Brain microvascular endothelial cell (primary cell): ENCODE data around the gene SORBS1.

Experiments used
- DNase-seq: peaks from one replicate; pipeline ENCODE4 v3.0.0-alpha.2; 2020
- H3K27ac ChIP-seq: fragments of 250-450 bp; sonication (Bioruptor Pico); 2 replicates; pipeline ENCODE4 v1.5.1; 2020; ENCODE audit warnings: mild to moderate bottlenecking, moderate library complexity
- H3K27me3 ChIP-seq: fragments of 250-450 bp; sonication (Bioruptor Pico); replicated peaks from 2 replicates; pipeline ENCODE4 v1.5.1; 2020; ENCODE audit warnings: mild to moderate bottlenecking
- H3K36me3 ChIP-seq: fragments of 250-450 bp; sonication (Bioruptor Pico); replicated peaks from 2 replicates; pipeline ENCODE4 v1.5.1; 2020; ENCODE audit warnings: mild to moderate bottlenecking
- H3K4me3 ChIP-seq: 2 replicates; pipeline ENCODE4 v1.5.1; 2011; ENCODE audit warnings: low read depth, mild to moderate bottlenecking, control low read depth, low read length, moderate library complexity
- in situ Hi-C: cut with HindIII; loops from 2 replicates; pipeline ENCODE4 v1.10.0; 2017; ENCODE audit warnings: low sequenced_read_pairs, low pct_ligation_motif_present
- TF ChIP-seq, protein P1 (sequence below): IDR thresholded peaks from 2 replicates; pipeline ENCODE4 v1.5.1; 2011; ENCODE audit warnings: low read depth, mild to moderate bottlenecking, moderate library complexity, low read length, control low read depth, inconsistent platforms; ENCODE audit errors: missing control alignments

The SORBS1 gene

DNA sequence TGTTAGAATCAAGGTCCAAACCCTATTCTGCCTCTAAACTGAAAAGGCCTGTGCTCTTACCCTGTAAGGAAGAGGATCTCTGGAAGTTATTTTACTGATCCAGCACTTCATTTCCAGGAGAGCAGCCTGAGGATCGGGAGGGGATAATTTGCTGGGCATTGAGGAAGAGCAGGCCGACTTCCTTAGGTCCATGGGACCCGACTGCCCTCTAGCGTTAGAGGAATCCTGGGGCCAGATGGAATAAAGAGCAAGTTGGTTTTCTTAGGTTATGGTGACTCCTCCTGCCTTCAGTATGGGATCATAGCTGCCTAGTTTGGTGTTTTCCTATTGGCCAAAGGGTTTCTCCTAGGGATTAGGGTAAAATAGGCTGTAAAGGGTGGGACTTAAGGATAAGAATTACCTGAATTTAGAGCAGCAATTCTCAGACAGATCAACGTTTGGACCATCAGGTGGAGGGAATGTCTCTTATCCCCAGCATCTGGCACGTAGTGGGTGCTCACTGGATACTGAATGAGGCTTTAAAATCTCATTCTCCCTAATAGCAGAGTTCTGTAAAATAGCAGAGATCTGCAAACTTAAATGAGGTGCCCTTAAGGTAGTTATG is 40.0 kb upstream of the SORBS1 start:
- no peak overlapping the region for H3K27ac ChIP-seq
- TF ChIP-seq, protein P1, sequence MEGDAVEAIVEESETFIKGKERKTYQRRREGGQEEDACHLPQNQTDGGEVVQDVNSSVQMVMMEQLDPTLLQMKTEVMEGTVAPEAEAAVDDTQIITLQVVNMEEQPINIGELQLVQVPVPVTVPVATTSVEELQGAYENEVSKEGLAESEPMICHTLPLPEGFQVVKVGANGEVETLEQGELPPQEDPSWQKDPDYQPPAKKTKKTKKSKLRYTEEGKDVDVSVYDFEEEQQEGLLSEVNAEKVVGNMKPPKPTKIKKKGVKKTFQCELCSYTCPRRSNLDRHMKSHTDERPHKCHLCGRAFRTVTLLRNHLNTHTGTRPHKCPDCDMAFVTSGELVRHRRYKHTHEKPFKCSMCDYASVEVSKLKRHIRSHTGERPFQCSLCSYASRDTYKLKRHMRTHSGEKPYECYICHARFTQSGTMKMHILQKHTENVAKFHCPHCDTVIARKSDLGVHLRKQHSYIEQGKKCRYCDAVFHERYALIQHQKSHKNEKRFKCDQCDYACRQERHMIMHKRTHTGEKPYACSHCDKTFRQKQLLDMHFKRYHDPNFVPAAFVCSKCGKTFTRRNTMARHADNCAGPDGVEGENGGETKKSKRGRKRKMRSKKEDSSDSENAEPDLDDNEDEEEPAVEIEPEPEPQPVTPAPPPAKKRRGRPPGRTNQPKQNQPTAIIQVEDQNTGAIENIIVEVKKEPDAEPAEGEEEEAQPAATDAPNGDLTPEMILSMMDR, result peak; percentile 98
- DNase-seq, result peak; percentile 75
- H3K4me3 ChIP-seq, result no peak overlapping the region
- H3K36me3 ChIP-seq, result peaks cover 13% of the 10 kb centered on the region
- H3K27me3 ChIP-seq, result no peaks in the 10 kb centered on the region
- in situ Hi-C loops, result no loop called here

DNA sequence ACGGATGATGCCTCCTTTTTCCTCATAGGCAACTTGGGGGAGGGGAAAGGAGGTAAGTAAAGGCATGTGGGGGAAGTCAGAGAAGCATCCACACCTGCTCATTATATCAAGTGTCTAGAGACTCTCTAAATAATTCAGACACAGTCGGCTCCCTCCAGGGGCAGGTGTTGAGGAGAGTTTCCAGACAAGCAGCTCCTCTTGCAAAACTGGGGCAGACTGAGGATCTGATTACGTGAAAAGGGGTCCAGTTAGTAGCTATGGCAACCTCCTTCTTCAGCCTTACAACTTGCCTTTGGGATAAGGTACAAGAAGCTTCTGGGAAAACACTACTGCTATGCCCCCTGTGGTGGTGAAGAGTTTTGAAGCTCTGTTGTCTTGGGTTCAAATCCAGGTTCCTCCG is 39.0 kb upstream of the SORBS1 start:
- TF ChIP-seq, protein P1, result no peak
- H3K36me3 ChIP-seq, result peaks cover 6% of the 10 kb centered on the region
- in situ Hi-C loops, result no loop called here

DNA sequence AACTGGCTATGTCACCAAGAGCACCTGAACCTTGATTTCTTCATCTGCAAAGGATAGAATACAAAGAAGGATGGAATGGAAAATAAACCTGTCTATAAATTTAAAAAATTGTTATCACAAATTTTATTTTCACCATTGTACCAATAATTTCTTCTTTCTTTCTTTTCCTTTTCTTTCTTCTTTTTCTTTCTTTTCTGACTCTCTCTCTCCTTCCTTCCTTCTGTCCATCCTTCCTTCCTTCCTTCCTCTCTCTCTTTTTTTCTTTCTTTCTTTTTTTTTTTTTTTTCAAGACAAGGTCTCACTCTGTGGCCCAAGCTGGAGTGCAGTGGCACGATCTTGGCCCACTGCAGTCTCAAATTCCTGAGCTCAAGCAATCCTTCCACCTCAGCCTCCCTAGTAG is 36.6 kb upstream of the SORBS1 start:
- TF ChIP-seq, protein P1, result no peak
- in situ Hi-C loops, result no loop called here
- no peaks in the 10 kb centered on the region for H3K27me3 ChIP-seq
- H3K4me3 ChIP-seq, result no peak overlapping the region
- no peaks in the 10 kb centered on the region for H3K36me3 ChIP-seq
- DNase-seq, result no peak
- H3K27ac ChIP-seq, result no peak overlapping the region

More for the DNA sequence above, 39.0 kb upstream of the SORBS1 start:
- Histone ChIP-seq H3K4me3 (no peak overlapping the region), H3K27ac (no peak overlapping the region), H3K27me3 (no peaks in the 10 kb centered on the region)
- no peak for DNase-seq

DNA sequence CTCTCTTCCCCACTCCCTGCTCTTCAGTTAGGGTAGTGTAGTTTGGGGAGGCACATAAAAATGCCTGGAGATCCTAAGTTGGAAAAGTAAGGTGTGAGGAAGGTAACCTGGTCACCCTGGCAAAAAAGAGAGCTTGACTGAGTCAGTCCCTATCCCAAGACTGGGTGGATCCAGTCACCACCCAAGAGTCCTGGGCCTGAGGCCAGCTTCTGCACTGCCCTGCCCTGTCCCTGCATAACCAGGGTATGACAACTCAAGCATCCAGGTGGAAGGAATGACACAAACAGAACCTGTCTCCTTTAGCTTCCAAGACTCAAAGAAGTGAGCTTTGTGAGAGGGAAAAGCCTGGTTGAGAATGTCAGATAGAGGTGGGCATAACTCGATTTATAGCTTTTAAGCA is 26.9 kb upstream of the SORBS1 start:
- H3K27me3 ChIP-seq, result no peaks in the 10 kb centered on the region
- in situ Hi-C loops, result no loop called here

GRCh38 chr10:95579835-95580535 is 18.8 kb upstream of the SORBS1 start:
- Histone ChIP-seq H3K36me3 (no peaks in the 10 kb centered on the region), H3K4me3 (no peak overlapping the region), H3K27me3 (no peaks in the 10 kb centered on the region), H3K27ac (no peak overlapping the region)
- TF ChIP-seq, protein P1, result no peak
- no peak for DNase-seq
- in situ Hi-C loops, result no loop called here

More for the DNA sequence above, 26.9 kb upstream of the SORBS1 start:
- Histone ChIP-seq H3K36me3 (no peaks in the 10 kb centered on the region), H3K4me3 (no peak overlapping the region), H3K27ac (no peak overlapping the region)
- TF ChIP-seq, protein P1, result no peak
- no peak for DNase-seq

- no peaks in the 10 kb centered on the region for H3K27me3 ChIP-seq
- DNase-seq, result no peak
- TF ChIP-seq, protein P1, result no peak
- H3K27ac ChIP-seq, result no peak overlapping the region
- H3K36me3 ChIP-seq, result no peaks in the 10 kb centered on the region
- no peak overlapping the region for H3K4me3 ChIP-seq
- in situ Hi-C loops, result no loop called here
Measured at GRCh38 chr10:95579292-95579691, 18.1 kb upstream of the SORBS1 start.
